Endothelial cell of umbilical vein (primary cell): Measurements from ENCODE around the gene GNB1L. TPM values are rescaled to one million over a fixed set of nuclear protein-coding genes. Genes with fewer than 3 reads are reported as not detected.

ENCODE experiments used
- BruUV-seq: library from RNA; stranded (reverse); fragments of 400-500 nt; replicated peaks from 2 replicates; lab custom pipeline; 2021; lab: Mats Ljungman, UMichigan
- CTCF ChIA-PET: fragments of 300-600, 350-600 bp; sonication (Branson Sonifier 250); formaldehyde crosslinking; loops from one replicate; lab custom pipeline; 2021; ENCODE audit warnings: antibody characterized with exemption, inconsistent platforms; lab: Charles Lee
- POLR2A ChIA-PET: fragments of 300-600, 350-600 bp; sonication (Branson Sonifier 250); formaldehyde crosslinking; loops from one replicate; lab custom pipeline; 2021; ENCODE audit warnings: antibody characterized with exemption, inconsistent platforms; lab: Charles Lee
- DNase-seq: peaks from one replicate; pipeline ENCODE4 v3.0.0-alpha.2; 2011; ENCODE audit warnings: low read depth, low spot score
- FAIRE-seq: peaks from 2 replicates; lab custom pipeline; 2011; peaks lifted over from hg19 to GRCh38; lab: Jason Lieb, UNC
- H2AFZ ChIP-seq: 2 replicates; pipeline ENCODE4 v1.6.0; 2012; ENCODE audit warnings: low read depth, low read length, control low read depth, inconsistent platforms
- H3K27ac ChIP-seq: 2 replicates; pipeline ENCODE4 v1.5.1; 2011; ENCODE audit warnings: low read depth, mild to moderate bottlenecking, control low read depth, low read length, moderate library complexity; ENCODE audit not compliant: insufficient read depth
- H3K27me3 ChIP-seq, 2 experiments: 2 replicates each; pipeline versions ENCODE4 v1.6.0 to v1.6.1; 2011; ENCODE audit warnings: low read length in 2 of 2, mixed read lengths in 1 of 2; ENCODE audit not compliant: control insufficient read depth in 2 of 2, insufficient read depth in 2 of 2
- H3K36me3 ChIP-seq, 2 experiments: 2 replicates in 1 of 2; 3 replicates in 1 of 2; pipeline ENCODE4 v1.5.1; 2011; ENCODE audit warnings: low read length in 2 of 2, mild to moderate bottlenecking in 1 of 2, moderate library complexity in 1 of 2; ENCODE audit not compliant: control insufficient read depth in 2 of 2, insufficient read depth in 2 of 2; ENCODE audit errors: extremely low read depth in 1 of 2
- H3K4me1 ChIP-seq: 3 replicates; pipeline ENCODE4 v1.5.1; 2011; ENCODE audit warnings: mild to moderate bottlenecking, low read length; ENCODE audit not compliant: control insufficient read depth, insufficient read depth; ENCODE audit errors: extremely low read depth
- H3K4me2 ChIP-seq: 2 replicates; pipeline ENCODE4 v1.6.1; 2011; ENCODE audit warnings: low read length, control low read depth, mixed read lengths; ENCODE audit not compliant: insufficient read depth
- H3K4me3 ChIP-seq, 3 experiments: fragments of 200-600 bp in 1 of 3; sonication (generic), shearing (Covaris generic) in 1 of 3; replicated peaks in 1 of 3; 2 replicates each; pipeline ENCODE4 v1.5.1; 2011 to 2016; ENCODE audit warnings: control low read depth in 3 of 3, low read length in 3 of 3, mild to moderate bottlenecking in 2 of 3, inconsistent platforms in 1 of 3, low read depth in 1 of 3, moderate library complexity in 1 of 3; ENCODE audit not compliant: insufficient read depth in 1 of 3
- H3K79me2 ChIP-seq: 2 replicates; pipeline ENCODE4 v1.6.0; 2012; ENCODE audit warnings: low read length, inconsistent platforms; ENCODE audit not compliant: control insufficient read depth, insufficient read depth
- H3K9ac ChIP-seq: replicated peaks from 2 replicates; pipeline ENCODE3; 2011; ENCODE audit warnings: low read length, control low read depth; ENCODE audit not compliant: insufficient read depth; ENCODE audit errors: extremely low read depth
- H3K9me1 ChIP-seq: replicated peaks from 3 replicates; pipeline ENCODE4 v1.6.0; 2011; ENCODE audit warnings: mild to moderate bottlenecking, low read length; ENCODE audit not compliant: control insufficient read depth, insufficient read depth; ENCODE audit errors: extremely low read depth
- H3K9me3 ChIP-seq: replicated peaks from 2 replicates; pipeline ENCODE4 v1.5.1; 2012; ENCODE audit warnings: low read length, inconsistent platforms; ENCODE audit not compliant: control insufficient read depth, insufficient read depth
- H4K20me1 ChIP-seq: replicated peaks from 2 replicates; pipeline ENCODE3; 2011; ENCODE audit warnings: mild to moderate bottlenecking, low read length; ENCODE audit not compliant: control insufficient read depth, insufficient read depth; ENCODE audit errors: extremely low read depth
- CTCF ChIP-seq, 2 donors: IDR thresholded peaks; 1 replicate in 1 of 2; 2 replicates in 1 of 2; pipeline ENCODE4 v1.5.1; 2011; ENCODE audit warnings: low read length in 2 of 2, mild to moderate bottlenecking in 2 of 2, moderate library complexity in 2 of 2, control low read depth in 1 of 2, inconsistent platforms in 1 of 2, low read depth in 1 of 2; ENCODE audit not compliant: insufficient read depth in 1 of 2; ENCODE audit errors: extremely low read depth in 1 of 2
- EZH2 ChIP-seq: IDR thresholded peaks from 2 replicates; pipeline ENCODE4 v1.6.1; 2012; ENCODE audit warnings: borderline replicate concordance, low read depth, mild to moderate bottlenecking, moderate library complexity, low read length, inconsistent platforms; ENCODE audit not compliant: severe bottlenecking
- FOS ChIP-seq: IDR thresholded peaks from 2 replicates; pipeline ENCODE4 v1.6.1; 2011; ENCODE audit warnings: mild to moderate bottlenecking, low read length, moderate library complexity, borderline replicate concordance; ENCODE audit not compliant: insufficient read depth
- GATA2 ChIP-seq: IDR thresholded peaks from 2 replicates; pipeline ENCODE4 v1.7.0; 2011; ENCODE audit warnings: low read depth, mild to moderate bottlenecking, moderate library complexity, mixed read lengths, low read length; ENCODE audit not compliant: insufficient read length, insufficient read depth
- JUN ChIP-seq: IDR thresholded peaks from 2 replicates; pipeline ENCODE4 v1.6.1; 2011; ENCODE audit warnings: borderline replicate concordance, low read depth; ENCODE audit not compliant: insufficient read length, insufficient read depth
- MAX ChIP-seq: IDR thresholded peaks from 2 replicates; pipeline ENCODE4 v1.6.1; 2011; ENCODE audit not compliant: insufficient read depth, insufficient read length
- MYC ChIP-seq: IDR thresholded peaks from one replicate; pipeline ENCODE4 v1.6.1; 2011; ENCODE audit warnings: mild to moderate bottlenecking, low read depth, low read length
- POLR2A ChIP-seq: IDR thresholded peaks from 2 replicates; pipeline ENCODE4 v1.6.1; 2012; ENCODE audit warnings: low read depth, mild to moderate bottlenecking, control low read depth, low read length
- POLR2AphosphoS5 ChIP-seq: IDR thresholded peaks from 2 replicates; pipeline ENCODE4 v1.6.1; 2012; ENCODE audit warnings: low read depth, mild to moderate bottlenecking, control low read depth, low read length, moderate library complexity; ENCODE audit not compliant: insufficient read depth
- dilution Hi-C: fragments of 300-500 bp; cut with MboI; formaldehyde crosslinking; loops from one replicate; pipeline ENCODE4 v1.15.0; 2019; ENCODE audit warnings: low sequenced_read_pairs; ENCODE audit not compliant: extremely low pct_ligation_motif_present
- intact Hi-C: fragments of 100-400 bp; cut with micrococcal nuclease; formaldehyde crosslinking; loops from one replicate; pipeline ENCODE4 v1.10.0; 2022
- polyA plus RNA-seq, 4 experiments: library from polyadenylated mRNA; depleted of rRNA in 3 of 4; stranded (reverse) in 3 of 4; unstranded in 1 of 4; fragments of >200 nt; gene quantifications; 2 replicates each; pipeline versions ENCODE4 v1.2.1 to v1.2.3, GENCODE V29; 2011 to 2012; ENCODE audit warnings: missing spikeins in 1 of 4
- total RNA-seq: library from RNA; stranded (reverse); gene quantifications from 2 replicates; pipeline ENCODE4 v1.2.3, GENCODE V29; 2021

GNB1L gene
- total and polyA plus RNA-seq, 2 donors (not counting 3 experiments of a cell fraction or from before 2014, with no cell fraction given), result 5.4 to 5.9 TPM

- no peak overlapping the region for H3K4me3 ChIP-seq
- CTCF ChIA-PET, result interaction anchor here (1.5 kb wide), 1 partner anchor 126 kb away, joined by 6 read pairs; no protein-coding TSS in a partner anchor
- no peak overlapping the region for H3K9ac ChIP-seq
- H3K36me3 ChIP-seq, result no peaks in the 10 kb centered on the region
- TF ChIP-seq JUN, result no peak
- no peak for TF ChIP-seq MYC
- TF ChIP-seq FOS, result no peak
- TF ChIP-seq POLR2A, result no peak
- peaks cover 0 to 3% of the 10 kb centered on the region in 2 experiments for H3K27me3 ChIP-seq
- H3K27ac ChIP-seq, result no peak overlapping the region
- H2AFZ ChIP-seq, result no peak overlapping the region
- H4K20me1 ChIP-seq, result no peaks in the 10 kb centered on the region
- H3K9me3 ChIP-seq, result no peaks in the 10 kb centered on the region
- no peak overlapping the region for H3K4me2 ChIP-seq
- H3K79me2 ChIP-seq, result no peaks in the 10 kb centered on the region
- dilution Hi-C loops (no loop called here), intact Hi-C loops (no loop called here)
- no peaks in the 10 kb centered on the region for H3K9me1 ChIP-seq
- no peak for FAIRE-seq
- POLR2A ChIA-PET, result no interaction called here
- no peak for DNase-seq
- H3K4me1 ChIP-seq, result no peaks in the 10 kb centered on the region
- no TSS peak for BruUV-seq
These were observed 70.1 kb downstream of the GNB1L start for GRCh38 chr22:19784384-19785175.

GRCh38 chr22:19783586-19784383 is 70.9 kb downstream of the GNB1L start:
- Histone ChIP-seq H4K20me1 (no peaks in the 10 kb centered on the region), H3K9ac (no peak overlapping the region), H2AFZ (no peak overlapping the region), H3K27me3 (peaks cover 0 to 3% of the 10 kb centered on the region in 2 experiments), H3K4me2 (no peak overlapping the region), H3K36me3 (no peaks in the 10 kb centered on the region), H3K27ac (no peak overlapping the region), H3K79me2 (no peaks in the 10 kb centered on the region), H3K4me3 (no peak overlapping the region), H3K9me1 (no peaks in the 10 kb centered on the region), H3K9me3 (no peaks in the 10 kb centered on the region), H3K4me1 (no peaks in the 10 kb centered on the region)
- dilution Hi-C loops, result no loop called here
- TF ChIP-seq MAX (no peak), POLR2A (no peak), CTCF (IDR thresholded peaks at IDR 0.05; ENCODE audit: extremely low read depth in 1 of 2, insufficient read depth in 1 of 2, low read depth in 1 of 2, low read length in 2 of 2) (no peak), EZH2 (no peak), GATA2 (no peak), MYC (no peak), JUN (no peak), POLR2AphosphoS5 (no peak), FOS (no peak)
- intact Hi-C loops, result no loop called here
- DNase-seq (no peak), FAIRE-seq (no peak)
- BruUV-seq, result no TSS peak
- CTCF ChIA-PET, result interaction anchor here (1.2 to 1.4 kb wide), 2 partner anchors 53 to 126 kb away, joined by 4 to 5 read pairs; no protein-coding TSS in a partner anchor
- POLR2A ChIA-PET, result no interaction called here
